HEK293 (cell line): ENCODE results near the gene C11orf54.

Source experiments
- KLF16 ChIP-seq: fragments of 450-650 bp; formaldehyde crosslinking; IDR thresholded peaks from 2 replicates; pipeline ENCODE4 v1.5.1; 2017; ENCODE audit warnings: missing biosample characterization, missing genetic modification characterization
- TRIM28 ChIP-seq: IDR thresholded peaks from 2 replicates; pipeline ENCODE4 v1.6.1; 2011; ENCODE audit warnings: low read length, control low read depth, borderline replicate concordance
- ZBTB20 ChIP-seq: fragments of 450-650 bp; formaldehyde crosslinking; IDR thresholded peaks from 2 replicates; pipeline ENCODE4 v1.5.1; 2016; ENCODE audit warnings: missing biosample characterization, missing genetic modification characterization
- ZFP3 ChIP-seq: fragments of 450-650 bp; formaldehyde crosslinking; IDR thresholded peaks from 2 replicates; pipeline ENCODE4 v1.5.1; 2016; ENCODE audit warnings: low read depth, missing biosample characterization, missing genetic modification characterization
- ZNF10 ChIP-seq: fragments of 450-650 bp; formaldehyde crosslinking; IDR thresholded peaks from 2 replicates; pipeline ENCODE4 v1.5.1; 2017; ENCODE audit warnings: missing biosample characterization, missing genetic modification characterization
- ZNF548 ChIP-seq: fragments of 450-650 bp; formaldehyde crosslinking; IDR thresholded peaks from 2 replicates; pipeline ENCODE4 v1.5.1; 2016; ENCODE audit warnings: missing biosample characterization, missing genetic modification characterization
- ZNF843 ChIP-seq: fragments of 450-650 bp; formaldehyde crosslinking; IDR thresholded peaks from 2 replicates; pipeline ENCODE4 v1.5.1; 2016; ENCODE audit warnings: missing biosample characterization, missing genetic modification characterization
- TF ChIP-seq, protein P1 (sequence below): fragments of 450-650 bp; formaldehyde crosslinking; IDR thresholded peaks from 2 replicates; pipeline ENCODE4 v1.5.1; 2016; ENCODE audit warnings: missing biosample characterization, missing genetic modification characterization
- TF ChIP-seq, protein P2 (sequence below): fragments of 450-650 bp; formaldehyde crosslinking; IDR thresholded peaks from 2 replicates; pipeline ENCODE4 v1.5.1; 2016; ENCODE audit warnings: missing biosample characterization, missing genetic modification characterization
- TF ChIP-seq, protein P3 (sequence below): fragments of 450-650 bp; formaldehyde crosslinking; optimal IDR thresholded peaks from 2 replicates; pipeline ENCODE3; 2016; ENCODE audit warnings: missing biosample characterization, mild to moderate bottlenecking, missing genetic modification characterization
- TF ChIP-seq, protein P4 (sequence below): fragments of 450-650 bp; formaldehyde crosslinking; IDR thresholded peaks from 2 replicates; pipeline ENCODE4 v1.5.1; 2016; ENCODE audit warnings: missing biosample characterization, missing genetic modification characterization
- TF ChIP-seq, protein P5 (sequence below): fragments of 450-650 bp; formaldehyde crosslinking; IDR thresholded peaks from 2 replicates; pipeline ENCODE4 v1.5.1; 2016; ENCODE audit warnings: missing biosample characterization, missing genetic modification characterization
- TF ChIP-seq, protein P6 (sequence below): fragments of 450-650 bp; formaldehyde crosslinking; IDR thresholded peaks from 2 replicates; pipeline ENCODE4 v1.5.1; 2016; ENCODE audit warnings: missing biosample characterization, missing genetic modification characterization, borderline replicate concordance

DNA sequence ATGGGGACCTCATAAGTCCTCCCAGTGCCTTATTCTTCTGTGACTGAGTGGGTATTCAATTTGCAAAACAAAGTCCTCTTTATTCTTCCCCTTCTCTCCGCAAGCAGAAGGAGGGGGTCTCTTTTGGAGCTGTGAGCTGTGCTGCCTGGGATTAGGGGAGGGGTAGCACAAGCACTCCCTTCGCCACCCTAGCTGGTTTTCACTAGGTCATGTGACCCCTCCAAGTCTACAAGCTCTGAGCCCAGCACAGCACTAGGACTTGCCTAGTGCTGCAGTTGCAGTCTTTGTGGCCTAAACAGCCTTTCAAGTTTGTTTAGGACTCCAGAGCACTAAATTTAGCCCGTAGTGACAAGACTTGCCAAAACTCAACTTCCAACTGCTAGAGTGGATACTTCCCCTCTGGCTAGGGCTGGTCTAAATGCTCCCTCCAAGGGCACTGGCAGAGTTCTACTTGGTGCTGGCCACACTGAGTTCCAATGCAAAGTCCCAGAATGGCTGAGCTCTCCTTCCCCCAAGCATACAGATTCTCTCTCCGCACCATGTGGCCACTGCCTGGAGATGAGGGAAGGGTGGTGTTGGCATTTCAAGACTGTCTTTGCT, 25.6 kb upstream of the C11orf54 start:
- TF ChIP-seq, protein P1, sequence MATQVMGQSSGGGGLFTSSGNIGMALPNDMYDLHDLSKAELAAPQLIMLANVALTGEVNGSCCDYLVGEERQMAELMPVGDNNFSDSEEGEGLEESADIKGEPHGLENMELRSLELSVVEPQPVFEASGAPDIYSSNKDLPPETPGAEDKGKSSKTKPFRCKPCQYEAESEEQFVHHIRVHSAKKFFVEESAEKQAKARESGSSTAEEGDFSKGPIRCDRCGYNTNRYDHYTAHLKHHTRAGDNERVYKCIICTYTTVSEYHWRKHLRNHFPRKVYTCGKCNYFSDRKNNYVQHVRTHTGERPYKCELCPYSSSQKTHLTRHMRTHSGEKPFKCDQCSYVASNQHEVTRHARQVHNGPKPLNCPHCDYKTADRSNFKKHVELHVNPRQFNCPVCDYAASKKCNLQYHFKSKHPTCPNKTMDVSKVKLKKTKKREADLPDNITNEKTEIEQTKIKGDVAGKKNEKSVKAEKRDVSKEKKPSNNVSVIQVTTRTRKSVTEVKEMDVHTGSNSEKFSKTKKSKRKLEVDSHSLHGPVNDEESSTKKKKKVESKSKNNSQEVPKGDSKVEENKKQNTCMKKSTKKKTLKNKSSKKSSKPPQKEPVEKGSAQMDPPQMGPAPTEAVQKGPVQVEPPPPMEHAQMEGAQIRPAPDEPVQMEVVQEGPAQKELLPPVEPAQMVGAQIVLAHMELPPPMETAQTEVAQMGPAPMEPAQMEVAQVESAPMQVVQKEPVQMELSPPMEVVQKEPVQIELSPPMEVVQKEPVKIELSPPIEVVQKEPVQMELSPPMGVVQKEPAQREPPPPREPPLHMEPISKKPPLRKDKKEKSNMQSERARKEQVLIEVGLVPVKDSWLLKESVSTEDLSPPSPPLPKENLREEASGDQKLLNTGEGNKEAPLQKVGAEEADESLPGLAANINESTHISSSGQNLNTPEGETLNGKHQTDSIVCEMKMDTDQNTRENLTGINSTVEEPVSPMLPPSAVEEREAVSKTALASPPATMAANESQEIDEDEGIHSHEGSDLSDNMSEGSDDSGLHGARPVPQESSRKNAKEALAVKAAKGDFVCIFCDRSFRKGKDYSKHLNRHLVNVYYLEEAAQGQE (tag by site-specific recombination): no peak
- TF ChIP-seq KLF16 (tag by site-specific recombination): no peak
- TF ChIP-seq, protein P2, sequence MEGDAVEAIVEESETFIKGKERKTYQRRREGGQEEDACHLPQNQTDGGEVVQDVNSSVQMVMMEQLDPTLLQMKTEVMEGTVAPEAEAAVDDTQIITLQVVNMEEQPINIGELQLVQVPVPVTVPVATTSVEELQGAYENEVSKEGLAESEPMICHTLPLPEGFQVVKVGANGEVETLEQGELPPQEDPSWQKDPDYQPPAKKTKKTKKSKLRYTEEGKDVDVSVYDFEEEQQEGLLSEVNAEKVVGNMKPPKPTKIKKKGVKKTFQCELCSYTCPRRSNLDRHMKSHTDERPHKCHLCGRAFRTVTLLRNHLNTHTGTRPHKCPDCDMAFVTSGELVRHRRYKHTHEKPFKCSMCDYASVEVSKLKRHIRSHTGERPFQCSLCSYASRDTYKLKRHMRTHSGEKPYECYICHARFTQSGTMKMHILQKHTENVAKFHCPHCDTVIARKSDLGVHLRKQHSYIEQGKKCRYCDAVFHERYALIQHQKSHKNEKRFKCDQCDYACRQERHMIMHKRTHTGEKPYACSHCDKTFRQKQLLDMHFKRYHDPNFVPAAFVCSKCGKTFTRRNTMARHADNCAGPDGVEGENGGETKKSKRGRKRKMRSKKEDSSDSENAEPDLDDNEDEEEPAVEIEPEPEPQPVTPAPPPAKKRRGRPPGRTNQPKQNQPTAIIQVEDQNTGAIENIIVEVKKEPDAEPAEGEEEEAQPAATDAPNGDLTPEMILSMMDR (tag by site-specific recombination): no peak
- TF ChIP-seq TRIM28: no peak
- no peak for TF ChIP-seq ZNF10 (tag by site-specific recombination)
- no peak for TF ChIP-seq ZBTB20 (tag by site-specific recombination)
- TF ChIP-seq, protein P3, sequence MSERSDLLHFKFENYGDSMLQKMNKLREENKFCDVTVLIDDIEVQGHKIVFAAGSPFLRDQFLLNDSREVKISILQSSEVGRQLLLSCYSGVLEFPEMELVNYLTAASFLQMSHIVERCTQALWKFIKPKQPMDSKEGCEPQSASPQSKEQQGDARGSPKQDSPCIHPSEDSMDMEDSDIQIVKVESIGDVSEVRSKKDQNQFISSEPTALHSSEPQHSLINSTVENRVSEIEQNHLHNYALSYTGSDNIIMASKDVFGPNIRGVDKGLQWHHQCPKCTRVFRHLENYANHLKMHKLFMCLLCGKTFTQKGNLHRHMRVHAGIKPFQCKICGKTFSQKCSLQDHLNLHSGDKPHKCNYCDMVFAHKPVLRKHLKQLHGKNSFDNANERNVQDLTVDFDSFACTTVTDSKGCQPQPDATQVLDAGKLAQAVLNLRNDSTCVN (tag by site-specific recombination): no peak
- TF ChIP-seq, protein P4, sequence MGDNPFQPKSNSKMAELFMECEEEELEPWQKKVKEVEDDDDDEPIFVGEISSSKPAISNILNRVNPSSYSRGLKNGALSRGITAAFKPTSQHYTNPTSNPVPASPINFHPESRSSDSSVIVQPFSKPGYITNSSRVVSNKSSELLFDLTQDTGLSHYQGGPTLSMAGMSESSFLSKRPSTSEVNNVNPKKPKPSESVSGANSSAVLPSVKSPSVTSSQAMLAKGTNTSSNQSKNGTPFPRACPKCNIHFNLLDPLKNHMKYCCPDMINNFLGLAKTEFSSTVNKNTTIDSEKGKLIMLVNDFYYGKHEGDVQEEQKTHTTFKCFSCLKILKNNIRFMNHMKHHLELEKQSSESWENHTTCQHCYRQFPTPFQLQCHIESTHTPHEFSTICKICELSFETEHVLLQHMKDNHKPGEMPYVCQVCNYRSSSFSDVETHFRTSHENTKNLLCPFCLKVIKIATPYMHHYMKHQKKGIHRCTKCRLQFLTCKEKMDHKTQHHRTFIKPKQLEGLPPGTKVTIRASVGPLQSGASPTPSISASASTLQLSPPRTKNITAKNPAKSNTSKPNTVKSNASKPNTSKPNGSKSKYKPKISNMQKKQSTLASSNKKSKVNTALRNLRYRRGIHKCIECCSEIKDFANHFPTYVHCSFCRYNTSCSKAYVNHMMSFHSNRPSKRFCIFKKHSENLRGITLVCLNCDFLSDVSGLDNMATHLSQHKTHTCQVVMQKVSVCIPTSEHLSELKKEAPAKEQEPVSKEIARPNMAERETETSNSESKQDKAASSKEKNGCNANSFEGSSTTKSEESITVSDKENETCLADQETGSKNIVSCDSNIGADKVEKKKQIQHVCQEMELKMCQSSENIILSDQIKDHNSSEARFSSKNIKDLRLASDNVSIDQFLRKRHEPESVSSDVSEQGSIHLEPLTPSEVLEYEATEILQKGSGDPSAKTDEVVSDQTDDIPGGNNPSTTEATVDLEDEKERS: no peak
- TF ChIP-seq, protein P5, sequence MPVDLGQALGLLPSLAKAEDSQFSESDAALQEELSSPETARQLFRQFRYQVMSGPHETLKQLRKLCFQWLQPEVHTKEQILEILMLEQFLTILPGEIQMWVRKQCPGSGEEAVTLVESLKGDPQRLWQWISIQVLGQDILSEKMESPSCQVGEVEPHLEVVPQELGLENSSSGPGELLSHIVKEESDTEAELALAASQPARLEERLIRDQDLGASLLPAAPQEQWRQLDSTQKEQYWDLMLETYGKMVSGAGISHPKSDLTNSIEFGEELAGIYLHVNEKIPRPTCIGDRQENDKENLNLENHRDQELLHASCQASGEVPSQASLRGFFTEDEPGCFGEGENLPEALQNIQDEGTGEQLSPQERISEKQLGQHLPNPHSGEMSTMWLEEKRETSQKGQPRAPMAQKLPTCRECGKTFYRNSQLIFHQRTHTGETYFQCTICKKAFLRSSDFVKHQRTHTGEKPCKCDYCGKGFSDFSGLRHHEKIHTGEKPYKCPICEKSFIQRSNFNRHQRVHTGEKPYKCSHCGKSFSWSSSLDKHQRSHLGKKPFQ (tag by site-specific recombination): no peak
- no peak for TF ChIP-seq ZNF548
- TF ChIP-seq ZNF843: no peak
- no peak for TF ChIP-seq ZFP3 (tag by site-specific recombination)
- TF ChIP-seq, protein P6, sequence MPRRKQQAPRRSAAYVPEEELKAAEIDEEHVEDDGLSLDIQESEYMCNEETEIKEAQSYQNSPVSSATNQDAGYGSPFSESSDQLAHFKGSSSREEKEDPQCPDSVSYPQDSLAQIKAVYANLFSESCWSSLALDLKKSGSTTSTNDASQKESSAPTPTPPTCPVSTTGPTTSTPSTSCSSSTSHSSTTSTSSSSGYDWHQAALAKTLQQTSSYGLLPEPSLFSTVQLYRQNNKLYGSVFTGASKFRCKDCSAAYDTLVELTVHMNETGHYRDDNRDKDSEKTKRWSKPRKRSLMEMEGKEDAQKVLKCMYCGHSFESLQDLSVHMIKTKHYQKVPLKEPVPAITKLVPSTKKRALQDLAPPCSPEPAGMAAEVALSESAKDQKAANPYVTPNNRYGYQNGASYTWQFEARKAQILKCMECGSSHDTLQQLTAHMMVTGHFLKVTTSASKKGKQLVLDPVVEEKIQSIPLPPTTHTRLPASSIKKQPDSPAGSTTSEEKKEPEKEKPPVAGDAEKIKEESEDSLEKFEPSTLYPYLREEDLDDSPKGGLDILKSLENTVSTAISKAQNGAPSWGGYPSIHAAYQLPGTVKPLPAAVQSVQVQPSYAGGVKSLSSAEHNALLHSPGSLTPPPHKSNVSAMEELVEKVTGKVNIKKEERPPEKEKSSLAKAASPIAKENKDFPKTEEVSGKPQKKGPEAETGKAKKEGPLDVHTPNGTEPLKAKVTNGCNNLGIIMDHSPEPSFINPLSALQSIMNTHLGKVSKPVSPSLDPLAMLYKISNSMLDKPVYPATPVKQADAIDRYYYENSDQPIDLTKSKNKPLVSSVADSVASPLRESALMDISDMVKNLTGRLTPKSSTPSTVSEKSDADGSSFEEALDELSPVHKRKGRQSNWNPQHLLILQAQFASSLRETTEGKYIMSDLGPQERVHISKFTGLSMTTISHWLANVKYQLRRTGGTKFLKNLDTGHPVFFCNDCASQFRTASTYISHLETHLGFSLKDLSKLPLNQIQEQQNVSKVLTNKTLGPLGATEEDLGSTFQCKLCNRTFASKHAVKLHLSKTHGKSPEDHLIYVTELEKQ (tag by site-specific recombination): no peak
